Measurements from ENCODE around the gene DNTT.

DNTT gene

DNA sequence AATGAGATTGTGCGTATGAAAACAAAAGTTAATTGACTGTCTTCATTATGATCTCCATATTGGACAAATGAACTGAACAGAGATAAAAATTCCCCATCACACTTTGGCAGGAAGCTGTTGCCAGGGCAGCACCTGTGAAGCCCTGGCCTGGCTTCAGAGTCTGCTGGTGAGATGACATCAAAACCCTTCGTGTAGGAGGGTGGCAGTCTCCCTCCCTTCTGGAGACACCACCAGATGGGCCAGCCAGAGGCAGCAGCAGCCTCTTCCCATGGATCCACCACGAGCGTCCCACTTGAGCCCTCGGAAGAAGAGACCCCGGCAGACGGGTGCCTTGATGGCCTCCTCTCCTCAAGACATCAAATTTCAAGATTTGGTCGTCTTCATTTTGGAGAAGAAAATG lies at the start of gene DNTT:
Gene DNTT (plus strand): TSS at position 205 of the 400 bp plus-strand sequence. CDS start 64 bp downstream, at position 269.
- DNase-seq (ENCODE audit: low read depth in 1 of 2, low spot score in 1 of 2), result no peak

DNA sequence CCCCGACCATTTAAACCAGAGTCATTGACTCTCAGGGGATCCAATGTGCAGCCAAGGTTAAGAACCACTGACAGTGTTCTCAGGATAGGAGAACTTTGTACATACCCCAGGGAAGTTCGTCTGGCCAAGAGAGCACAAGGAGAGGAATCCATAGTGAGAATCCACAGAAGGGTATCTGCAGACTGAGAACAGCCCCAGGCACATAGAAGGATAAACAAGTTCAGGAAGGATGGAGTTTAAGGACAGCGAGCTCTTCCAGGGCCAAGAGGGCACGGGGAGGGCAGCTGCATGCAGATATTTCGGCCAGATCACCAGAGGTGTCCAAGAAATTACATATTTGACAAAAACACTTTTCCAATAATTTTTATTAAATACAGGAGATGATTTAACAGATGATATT lies 49.3 kb upstream of the DNTT start:
- no peak for DNase-seq (ENCODE audit: low read depth in 1 of 2, low spot score in 1 of 2)

DNA sequence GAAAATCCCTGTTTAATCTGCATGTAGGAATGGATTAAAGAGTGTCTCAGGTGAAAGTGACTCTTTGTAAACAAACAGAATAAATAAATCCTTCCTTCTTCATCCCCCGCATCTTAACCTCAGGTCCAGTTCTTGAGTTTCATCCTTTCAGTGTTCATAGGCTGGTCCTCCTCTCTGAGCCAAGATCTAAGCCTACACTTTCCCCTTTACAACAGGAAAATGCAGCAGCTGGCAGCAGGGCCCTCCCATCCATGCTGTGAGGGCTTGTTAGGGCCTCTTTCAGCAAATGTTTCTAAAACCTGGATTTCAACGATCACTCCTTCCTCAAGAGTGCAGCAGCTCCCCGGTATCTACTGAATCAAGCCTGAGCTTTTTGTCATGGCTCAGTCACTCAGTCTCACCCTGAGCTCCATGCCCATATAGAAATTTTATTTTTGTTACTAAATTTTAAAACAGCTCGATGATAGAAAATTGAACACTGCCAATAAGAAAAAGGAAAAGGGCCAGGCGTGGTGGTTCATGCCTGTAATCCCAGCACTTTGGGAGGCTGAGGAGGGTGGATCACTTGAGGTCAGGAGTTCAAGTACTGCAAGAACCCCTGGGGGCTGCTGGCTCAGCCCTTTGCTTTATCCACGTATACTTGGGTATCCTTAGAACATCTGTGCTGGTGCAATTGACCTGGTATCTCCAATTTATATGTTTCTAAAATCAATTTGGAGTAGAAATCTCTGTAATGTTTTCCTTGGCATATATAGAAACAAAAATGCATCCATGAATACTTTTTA lies 48.5 kb upstream of the DNTT start:
- no peak for DNase-seq (ENCODE audit: low read depth in 1 of 2, low spot score in 1 of 2)

DNA sequence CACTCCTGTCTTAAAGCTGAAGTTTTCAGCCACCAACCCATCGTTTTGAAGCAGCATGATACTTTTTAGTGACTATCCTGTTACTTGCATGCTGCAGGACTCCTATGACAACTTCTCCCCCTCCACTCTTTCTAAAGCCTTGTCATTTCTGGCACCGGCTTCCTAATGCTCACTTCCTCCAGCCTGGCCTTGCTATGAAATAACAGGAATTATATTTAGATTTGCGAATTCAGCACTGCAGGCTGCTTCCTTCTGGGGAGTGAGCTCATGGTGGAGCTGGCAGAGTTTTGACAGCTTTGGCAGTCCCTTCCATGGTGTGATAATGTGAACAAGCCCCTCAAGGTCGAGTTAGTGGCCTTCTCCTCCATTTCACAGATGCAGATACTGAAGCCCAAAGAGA lies 46.3 kb upstream of the DNTT start:
- DNase-seq (ENCODE audit: low read depth in 1 of 2, low spot score in 1 of 2), result no peak

DNA sequence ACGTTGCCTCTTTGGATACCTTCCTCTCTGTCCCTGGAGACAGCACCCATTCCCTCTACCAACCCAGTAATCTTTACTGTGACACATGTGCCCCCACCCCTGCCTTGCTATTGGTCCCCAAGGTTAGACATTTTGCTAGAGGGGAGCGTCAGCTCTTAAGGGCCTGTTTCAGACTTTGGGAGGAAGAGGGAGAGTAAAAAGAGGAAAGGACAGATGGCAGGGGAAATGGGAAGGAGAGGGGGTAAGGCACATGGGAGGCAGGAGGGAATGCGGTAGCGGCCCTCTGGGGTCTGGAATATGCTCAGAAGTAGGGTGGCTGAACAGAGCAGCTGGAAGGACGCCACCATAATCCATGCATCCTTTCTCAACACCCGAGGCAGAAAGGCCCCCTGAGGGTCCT lies 45.1 kb upstream of the DNTT start:
- no peak for DNase-seq (ENCODE audit: low read depth in 1 of 2, low spot score in 1 of 2)

DNA sequence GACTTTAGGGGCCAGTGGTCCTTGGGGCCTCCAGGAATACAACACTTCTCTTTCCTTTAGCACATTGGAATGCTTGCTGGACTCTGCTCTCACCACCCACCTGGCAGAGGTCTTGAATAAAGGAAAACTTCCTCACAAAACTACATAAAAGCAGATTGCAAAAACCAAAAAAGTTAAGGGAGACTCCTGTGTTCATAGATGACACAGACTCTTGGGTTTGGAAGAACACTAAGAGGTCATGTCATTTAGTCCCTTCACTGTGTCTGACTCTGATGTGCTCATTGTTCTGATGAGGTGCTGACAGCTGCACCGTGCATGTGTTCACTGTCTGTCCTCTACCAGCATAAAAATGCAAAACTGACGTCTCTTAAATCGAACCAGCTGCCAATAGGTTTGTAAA lies 44.2 kb upstream of the DNTT start:
- DNase-seq (ENCODE audit: low read depth in 1 of 2, low spot score in 1 of 2), result no peak

DNA sequence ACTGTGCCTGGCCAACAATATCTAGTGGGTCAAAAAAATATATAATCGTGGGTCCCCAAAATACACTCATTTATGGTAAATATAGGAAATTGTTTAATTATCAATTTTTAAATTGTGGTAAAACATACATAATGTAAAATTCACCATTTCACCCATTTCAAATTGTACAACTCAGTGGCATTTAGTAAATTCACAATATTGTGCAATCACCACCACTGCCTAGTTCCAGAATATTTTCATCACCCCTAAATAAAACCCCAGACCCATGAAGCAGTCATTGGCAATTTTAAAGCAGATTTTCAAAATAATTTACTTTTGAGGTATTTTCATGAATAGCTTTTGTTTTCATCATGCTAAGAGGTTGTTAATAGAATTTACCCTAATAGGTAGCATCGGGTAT lies 43.1 kb upstream of the DNTT start:
- no peak for DNase-seq (ENCODE audit: low read depth in 1 of 2, low spot score in 1 of 2)

DNA sequence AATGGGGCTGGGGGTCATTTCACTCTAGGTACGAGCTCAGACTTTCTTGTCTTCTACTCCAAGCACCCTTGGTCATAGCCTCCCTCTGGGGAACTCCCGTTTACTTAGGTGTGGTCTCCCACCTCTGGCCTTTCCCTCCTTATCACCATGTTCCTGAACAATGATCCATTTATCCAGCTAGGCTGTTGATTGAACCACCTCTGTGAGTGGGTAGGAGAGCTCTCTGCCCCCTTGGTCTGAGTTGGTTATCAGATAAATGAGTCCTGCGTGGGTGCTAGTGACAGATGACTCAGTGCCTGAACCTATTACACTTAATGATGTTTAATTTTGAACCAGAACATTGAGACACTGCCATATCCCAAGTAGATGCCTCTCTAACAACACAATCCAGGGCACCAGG lies 42.3 kb upstream of the DNTT start:
- no peak for DNase-seq (ENCODE audit: low read depth in 1 of 2, low spot score in 1 of 2)

DNA sequence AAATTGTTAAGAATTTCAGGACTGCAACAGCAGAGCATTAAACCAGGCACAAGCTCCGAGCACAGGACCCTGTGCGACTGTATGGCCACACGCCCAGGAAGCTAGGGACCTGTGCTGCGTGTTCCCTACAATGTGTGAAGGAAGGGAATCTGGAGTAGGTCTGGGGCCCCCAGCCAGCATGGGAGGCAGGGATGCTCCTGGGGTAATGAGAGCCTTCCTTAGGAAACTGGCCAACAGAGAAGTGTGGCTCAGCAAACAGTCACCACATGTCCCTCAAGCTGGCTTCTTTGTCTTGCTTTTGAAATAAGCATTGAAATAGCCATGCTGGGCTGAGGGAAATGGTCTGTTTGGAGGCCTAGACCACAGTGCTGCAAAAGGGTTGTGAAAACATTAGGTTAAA lies 41.1 kb upstream of the DNTT start:
- no peak for DNase-seq (ENCODE audit: low read depth in 1 of 2, low spot score in 1 of 2)

DNA sequence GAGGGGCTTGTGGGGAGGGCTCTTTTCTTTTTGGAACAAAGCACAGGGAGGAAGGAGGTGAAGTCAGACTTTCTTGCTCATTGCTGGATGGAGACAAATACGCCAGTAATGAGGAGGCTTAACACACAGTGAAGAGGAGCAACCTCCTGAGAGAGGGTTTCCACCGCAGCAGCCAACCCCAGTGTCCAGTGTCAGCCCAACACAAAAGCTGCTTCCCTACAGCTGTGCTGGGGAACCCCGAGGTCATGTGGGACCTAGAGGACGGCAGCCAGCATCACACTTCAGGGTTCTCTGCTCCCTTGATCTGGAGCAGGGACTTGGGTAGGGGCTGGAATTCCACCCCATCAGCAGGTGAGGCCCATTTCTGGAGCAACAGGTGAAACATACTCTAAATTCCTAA lies 40.6 kb upstream of the DNTT start:
- DNase-seq (ENCODE audit: low read depth in 1 of 2, low spot score in 1 of 2), result no peak

DNA sequence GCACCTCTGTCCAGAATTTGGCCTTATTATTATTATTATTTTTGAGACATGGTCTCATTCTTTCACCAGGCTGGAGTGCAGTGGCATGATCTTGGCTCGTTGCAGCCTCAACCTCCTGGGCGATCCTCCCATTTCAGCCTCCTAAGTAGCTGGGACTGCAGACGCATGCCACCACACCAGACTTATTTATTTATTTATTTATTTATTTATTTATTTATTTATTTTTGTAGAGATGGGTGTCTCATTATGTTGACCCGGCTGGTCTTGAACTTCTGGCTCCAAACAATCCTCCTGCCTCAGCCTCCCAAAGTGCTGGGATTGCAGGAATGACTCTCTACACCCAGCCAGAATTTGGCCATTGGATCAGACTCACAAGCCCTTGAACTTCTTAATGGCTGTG lies 39.3 kb upstream of the DNTT start:
- DNase-seq (ENCODE audit: low read depth in 1 of 2, low spot score in 1 of 2), result no peak

DNA sequence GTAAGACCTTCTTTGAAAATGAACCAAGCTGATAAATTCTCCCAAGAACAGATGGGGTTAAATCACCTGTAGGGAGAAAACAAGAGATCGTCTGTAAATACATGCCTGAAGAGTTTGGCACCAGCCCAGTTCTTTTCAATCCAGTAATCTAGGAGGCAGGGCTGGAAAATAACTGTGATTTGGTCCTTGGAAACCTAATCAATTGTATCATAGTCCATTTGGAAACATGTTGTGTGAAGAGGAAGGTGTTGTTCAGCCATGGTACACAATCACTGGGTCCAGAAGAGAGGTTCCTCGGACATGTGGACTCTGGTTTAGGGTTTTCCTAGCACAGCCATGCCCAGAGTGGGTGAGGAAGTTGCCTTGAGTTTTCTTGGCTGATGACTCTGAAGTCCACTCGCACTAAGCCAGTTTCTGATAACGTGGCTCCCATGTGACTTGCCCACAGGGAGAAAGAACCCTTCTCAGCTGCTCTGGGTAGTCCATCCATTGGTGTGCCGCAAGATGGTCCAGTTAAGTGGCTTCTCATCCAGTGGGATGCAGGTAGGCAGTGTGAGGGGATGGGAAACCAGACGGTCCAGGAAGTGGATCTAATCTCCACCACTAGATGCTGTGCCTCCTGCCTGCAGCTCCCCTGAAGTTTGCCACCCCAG lies 38.0 kb upstream of the DNTT start:
- no peak for DNase-seq (ENCODE audit: low read depth in 1 of 2, low spot score in 1 of 2)

DNA sequence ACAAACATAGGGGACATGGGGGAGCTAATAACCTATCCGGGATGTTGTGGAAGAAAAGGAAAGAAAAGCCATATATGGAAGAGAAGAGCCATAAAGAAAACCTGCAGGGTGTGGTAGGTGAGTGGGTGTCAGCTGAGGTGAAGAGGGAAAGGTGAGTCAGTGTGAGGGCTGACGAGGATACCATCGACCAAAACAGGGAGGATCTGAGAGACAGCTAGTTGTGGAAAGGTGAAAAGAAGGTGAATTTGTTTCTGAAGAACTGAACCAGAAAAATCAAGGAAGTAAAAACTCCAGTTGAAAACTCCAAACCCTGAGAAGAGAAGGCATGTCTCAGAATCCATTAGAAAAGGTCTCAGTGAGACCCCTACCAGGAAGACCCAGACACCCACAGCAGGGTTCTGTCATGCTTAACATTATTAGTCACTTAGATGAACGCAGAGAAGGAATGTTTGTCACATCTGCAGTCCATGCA lies 37.0 kb upstream of the DNTT start:
- no peak for DNase-seq (ENCODE audit: low read depth in 1 of 2, low spot score in 1 of 2)

DNA sequence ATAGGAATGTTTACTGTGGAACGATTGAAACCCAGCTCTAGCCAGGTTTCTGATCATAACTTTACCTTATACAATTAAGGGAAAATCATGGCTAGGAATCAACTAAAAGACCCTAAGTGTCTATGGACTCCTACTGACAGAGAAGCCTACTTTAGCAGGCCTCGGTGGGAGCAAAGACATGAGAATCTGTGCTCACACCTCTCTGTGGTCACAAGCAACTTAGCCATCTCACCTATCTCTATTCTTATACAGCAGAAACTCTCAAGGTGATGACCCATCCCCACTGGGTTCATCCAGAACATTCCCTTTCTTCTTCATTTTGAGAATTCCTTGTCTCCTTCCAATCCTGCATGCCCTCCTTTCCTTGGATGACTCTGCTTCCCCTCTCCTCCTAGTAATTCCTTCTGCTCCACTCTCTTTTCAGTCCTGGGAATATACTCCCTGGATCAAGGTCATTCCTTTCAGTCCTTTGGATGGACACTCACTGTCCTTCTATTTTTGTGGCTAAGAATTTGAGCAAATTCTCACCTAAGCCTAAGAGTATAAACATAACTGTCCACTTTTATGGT lies 35.8 kb upstream of the DNTT start:
- no peak for DNase-seq (ENCODE audit: low read depth in 1 of 2, low spot score in 1 of 2)

DNA sequence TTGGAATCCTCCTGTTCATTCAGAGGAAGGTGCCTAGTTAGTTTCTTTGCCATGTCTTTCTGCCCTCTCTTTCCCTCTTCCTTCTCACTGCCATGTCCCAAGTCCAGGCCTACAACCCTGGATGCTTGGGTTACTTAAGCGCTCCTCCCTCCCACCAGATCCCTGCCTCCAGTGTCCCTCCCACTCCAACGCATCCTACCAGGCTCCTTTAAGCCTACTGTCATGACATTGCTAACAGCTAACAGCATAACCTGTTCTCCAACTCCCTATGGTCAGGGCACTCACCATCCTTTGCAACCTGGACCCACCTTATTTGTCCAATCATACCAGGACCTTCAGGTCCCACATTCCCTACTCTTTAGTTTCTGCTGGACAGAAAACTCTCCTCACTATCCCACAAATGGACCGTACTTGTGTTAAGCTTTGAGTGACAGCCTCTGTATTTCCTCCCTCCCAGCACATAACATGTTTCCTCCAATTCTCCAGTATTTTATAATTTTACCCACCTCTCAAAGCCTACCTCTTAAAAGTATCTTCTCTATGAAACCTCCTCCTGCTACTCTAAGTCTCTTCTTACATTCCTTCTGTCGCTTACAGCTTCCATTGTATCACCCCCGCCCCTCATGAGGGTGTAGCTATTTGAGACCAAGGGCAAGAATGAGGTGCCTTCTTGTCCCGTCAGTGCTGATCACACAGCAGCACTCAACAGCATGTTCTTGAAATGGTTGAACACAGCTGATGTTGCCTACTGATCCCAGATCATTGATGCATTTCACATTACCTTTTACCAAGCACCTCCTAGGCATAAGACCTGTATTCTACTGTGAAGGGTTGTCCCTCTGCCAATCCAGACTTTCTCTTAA lies 34.6 kb upstream of the DNTT start:
- no peak for DNase-seq (ENCODE audit: low read depth in 1 of 2, low spot score in 1 of 2)

DNA sequence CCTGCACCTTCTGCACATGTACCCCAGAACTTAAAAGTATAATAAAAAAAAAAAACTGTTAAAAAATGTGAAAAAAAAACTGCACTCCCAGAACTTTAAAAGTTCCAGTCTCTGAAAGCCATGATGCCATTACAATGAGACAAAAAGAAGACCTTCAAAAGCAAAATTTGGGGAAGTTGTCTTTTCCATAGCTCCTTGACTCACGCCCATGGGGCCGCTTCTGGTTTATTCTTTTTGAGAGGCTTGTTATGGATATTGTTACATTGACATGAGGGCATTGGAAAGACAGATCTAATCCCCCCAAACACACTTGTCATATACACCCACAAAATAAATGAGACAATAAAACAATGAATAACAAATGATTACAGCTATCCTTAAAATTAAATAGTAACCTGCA lies 33.7 kb upstream of the DNTT start:
- no peak for DNase-seq (ENCODE audit: low read depth in 1 of 2, low spot score in 1 of 2)

DNA sequence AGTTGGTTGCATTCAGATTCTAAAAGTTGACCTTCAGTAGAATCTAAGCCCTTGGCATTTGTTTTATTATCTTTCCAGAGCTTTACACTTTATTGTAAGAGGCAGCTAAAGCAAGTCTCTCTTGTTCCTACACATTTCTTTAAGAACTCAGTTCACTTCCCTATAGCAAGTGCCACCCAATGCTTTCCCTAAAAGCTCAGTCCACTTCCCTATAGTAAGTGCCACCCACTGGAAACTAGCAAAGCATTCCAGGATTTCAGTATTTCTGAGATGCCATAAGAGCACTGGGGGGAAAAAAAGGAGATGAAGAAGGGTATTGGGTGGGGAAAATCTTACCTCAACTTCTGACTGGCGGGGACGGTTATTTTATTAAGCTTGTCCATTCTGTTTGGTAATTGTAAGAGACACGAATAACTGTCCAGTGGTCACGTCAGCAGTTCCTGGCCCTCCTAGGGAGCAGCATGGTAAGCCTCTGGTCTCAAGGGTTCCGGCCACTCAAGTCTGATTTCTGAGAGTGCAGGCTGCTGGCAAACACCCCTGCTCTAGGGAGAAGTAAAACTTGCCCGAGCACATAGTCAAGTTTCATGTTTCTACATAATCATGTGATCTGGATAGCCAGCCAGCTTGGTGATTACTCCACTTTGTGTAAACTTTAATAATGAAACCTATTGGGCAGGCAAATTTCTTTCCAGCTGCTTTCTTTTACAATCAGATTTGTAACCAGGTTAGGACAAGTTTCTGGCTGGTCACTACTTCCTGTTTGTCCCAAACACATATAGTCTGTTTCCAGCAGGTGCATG lies 33.0 kb upstream of the DNTT start, which contains the start of gene BLNK:
Gene BLNK (minus strand): TSS at position 554 of the 800 bp plus-strand sequence. CDS start 171 bp downstream, at position 383.
- DNase-seq (ENCODE audit: low read depth in 1 of 2, low spot score in 1 of 2), result no peak

DNA sequence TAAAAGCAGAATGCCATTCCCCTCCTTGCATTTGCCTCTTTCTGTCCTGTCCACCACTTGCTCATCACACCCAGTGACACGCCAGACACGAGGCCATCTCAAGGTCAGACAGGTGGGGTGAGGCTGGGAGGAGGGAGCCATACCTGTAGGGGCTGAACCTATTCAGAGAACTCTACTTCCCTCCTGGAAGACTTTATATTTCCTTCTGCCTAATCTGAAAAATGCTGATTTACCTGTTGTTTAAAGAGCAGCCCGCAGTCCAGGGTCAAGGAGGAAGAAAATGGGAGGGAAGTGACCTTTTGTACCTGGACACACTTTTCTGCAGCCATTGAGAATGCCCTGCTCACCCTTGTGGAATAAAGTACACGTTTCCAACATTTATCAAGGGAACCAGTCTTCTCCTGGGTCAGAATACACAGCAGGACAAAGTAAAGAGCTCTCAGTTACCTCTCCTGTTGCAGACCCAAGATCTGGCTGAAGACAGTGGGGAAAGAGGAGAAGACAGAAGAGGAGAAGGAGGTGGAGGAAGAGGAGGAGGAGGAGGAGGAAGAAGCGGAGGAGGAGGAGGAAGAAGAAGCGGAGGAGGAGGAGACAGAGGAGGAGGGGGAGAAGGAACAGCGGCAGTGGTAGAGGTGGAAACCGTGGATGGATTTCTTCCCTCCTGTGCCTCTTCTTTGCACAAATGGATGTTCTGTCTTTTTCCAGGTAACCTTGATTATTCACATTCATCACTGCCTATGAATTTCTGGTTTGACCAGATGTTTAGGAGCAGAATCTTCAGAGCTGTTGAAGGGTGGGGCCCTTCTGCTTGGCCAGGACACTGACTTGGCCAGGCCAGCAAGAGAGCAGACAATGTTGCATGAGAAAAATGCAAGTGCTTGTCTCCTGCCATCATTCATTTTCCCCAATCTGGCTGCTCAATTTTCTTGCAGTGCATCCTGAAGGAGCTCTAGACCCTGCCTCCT lies 31.6 kb upstream of the DNTT start:
- no peak for DNase-seq (ENCODE audit: low read depth in 1 of 2, low spot score in 1 of 2)

DNA sequence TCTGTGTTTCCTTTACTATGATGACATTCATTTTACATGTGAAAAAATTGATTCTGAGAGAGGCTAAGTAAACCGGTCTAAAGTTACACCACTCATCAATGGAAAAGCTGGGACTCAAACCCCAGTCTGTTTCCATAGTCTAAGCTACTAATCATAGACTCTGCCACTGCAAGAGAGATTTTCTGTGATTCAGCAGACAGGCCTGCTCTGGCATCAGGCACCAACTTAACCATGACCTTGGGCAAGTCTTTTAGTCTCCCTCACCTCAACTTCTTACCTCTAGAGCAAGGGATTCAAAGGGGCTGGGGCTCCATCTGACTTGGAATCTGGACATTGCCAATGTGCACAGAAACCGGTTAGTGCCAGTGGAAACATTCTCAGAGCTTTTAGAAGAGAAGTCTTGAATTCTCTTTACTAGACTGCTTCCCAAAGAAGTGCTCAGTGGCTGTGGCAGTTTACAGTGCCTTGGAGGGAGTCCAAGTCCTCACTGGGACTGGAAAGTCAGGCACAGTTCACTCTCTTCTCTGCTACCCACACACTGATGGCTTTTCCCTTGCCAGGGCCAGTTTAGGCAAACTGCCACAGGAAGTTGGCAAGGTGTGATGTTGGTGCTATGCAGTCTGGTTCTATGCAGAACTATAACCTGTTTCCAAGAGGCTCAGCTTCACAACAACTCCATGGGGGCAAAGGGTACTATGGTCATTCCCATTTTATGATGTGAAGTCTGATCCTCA lies 28.4 kb upstream of the DNTT start:
- no peak for DNase-seq (ENCODE audit: low read depth in 1 of 2, low spot score in 1 of 2)
